GM18519 (cell line): Measurements from ENCODE around the gene WDR53.
"Not testable (repeated sequence)": the region's sequence is repeated elsewhere in the genome, so short reads cannot be mapped to it uniquely, and the experiment has no call there.

ENCODE experiments used
- ATAC-seq: cut with Tn5 transposase; IDR thresholded peaks from one replicate; pipeline ENCODE4 v1.9.1; 2021; ENCODE audit warnings: mild to moderate bottlenecking, moderate library complexity; ENCODE audit not compliant: unreplicated experiment, low FRiP score

The WDR53 gene

GRCh38 chr3:196521291-196521690 lies 47.1 kb downstream of the WDR53 start:
- not testable (repeated sequence) for ATAC-seq

GRCh38 chr3:196519718-196520082 lies 48.7 kb downstream of the WDR53 start:
- no peak for ATAC-seq

GRCh38 chr3:196518966-196519717 lies 49.2 kb downstream of the WDR53 start:
- no peak for ATAC-seq

DNA sequence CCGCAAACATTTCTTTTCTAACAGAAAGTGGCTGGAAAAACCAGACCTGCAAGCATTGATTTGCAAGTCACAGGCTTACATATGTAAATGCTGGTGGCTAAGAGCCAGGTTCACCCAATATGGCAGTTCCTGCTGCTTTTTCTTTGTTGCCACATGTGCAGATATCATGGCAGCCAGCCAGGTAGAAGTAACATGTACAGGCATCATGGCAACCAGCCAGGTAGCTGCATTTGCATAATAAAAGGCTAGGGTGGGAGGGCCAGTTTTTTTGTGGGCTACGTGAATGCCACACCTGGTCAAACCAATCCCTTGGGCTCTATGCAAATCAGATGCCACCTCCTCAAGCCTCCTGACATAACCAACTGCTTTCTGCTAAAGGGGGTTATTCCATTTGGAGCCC lies 50.4 kb downstream of the WDR53 start:
- ATAC-seq = no peak

GRCh38 chr3:196517162-196517800 lies 51.1 kb downstream of the WDR53 start:
- no peak for ATAC-seq

- ATAC-seq = no peak
Measured at GRCh38 chr3:196514913-196515621, 53.3 kb downstream of the WDR53 start, which contains the start of gene SMCO1. Gene SMCO1, minus strand, starts transcription at chr3:196515346. Its CDS starts 137 bp downstream, at chr3:196515209.

DNA sequence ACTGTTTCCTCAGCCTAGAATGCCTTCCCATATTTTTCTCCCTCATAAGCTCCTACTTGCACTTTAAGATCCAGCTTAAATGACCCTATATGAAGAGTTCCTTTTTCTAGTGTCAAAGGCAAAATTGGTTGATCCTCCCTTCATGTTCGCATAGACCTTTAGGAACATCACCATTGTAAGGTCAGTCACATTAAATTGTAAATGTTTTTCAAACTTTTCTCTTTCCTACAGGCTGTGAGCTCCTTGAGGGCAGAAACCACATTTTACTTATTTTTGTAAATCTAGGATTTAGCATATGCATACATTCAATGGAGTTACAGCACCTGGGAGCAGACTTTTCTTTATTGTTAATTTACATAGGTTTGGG lies 54.0 kb downstream of the WDR53 start:
- no peak for ATAC-seq

GRCh38 chr3:196513697-196514349 lies 54.5 kb downstream of the WDR53 start:
- no peak for ATAC-seq

- not testable (repeated sequence) for ATAC-seq
Measured at GRCh38 chr3:196511646-196512425, 56.5 kb downstream of the WDR53 start.

- not testable (repeated sequence) for ATAC-seq
Measured at GRCh38 chr3:196511108-196511507, 57.2 kb downstream of the WDR53 start.

- no peak for ATAC-seq
Measured at GRCh38 chr3:196506687-196507086, 61.7 kb downstream of the WDR53 start.

- no peak for ATAC-seq
Measured at GRCh38 chr3:196504556-196504955, 63.8 kb downstream of the WDR53 start.
